HG03025 (cell line): ENCODE measurements around the gene CSTB.
"Not testable (repeated sequence)": the region's sequence is repeated elsewhere in the genome, so short reads cannot be mapped to it uniquely, and the experiment has no call there.

Experiments used
- ATAC-seq: cut with Tn5 transposase; IDR thresholded peaks from one replicate; pipeline ENCODE4 v1.9.1; 2021; ENCODE audit warnings: mild to moderate bottlenecking, moderate library complexity; ENCODE audit not compliant: unreplicated experiment, low FRiP score

The CSTB gene

GRCh38 chr21:43775795-43776430 is at the start of gene CSTB:
TSS of gene CSTB (minus strand) at chr21:43776308. CDS start at chr21:43776269, 39 bp downstream.
- ATAC-seq, result peak; percentile 62

GRCh38 chr21:43825242-43825935 is 49.3 kb upstream of the CSTB start:
- ATAC-seq, result no peak

GRCh38 chr21:43824333-43825241 is 48.5 kb upstream of the CSTB start:
- ATAC-seq, result no peak

GRCh38 chr21:43822741-43823140 is 46.6 kb upstream of the CSTB start:
- ATAC-seq, result not testable (repeated sequence)

- ATAC-seq, result not testable (repeated sequence)
Measured at GRCh38 chr21:43822166-43822565, 46.1 kb upstream of the CSTB start.

- no peak for ATAC-seq
Measured at GRCh38 chr21:43820466-43820865, 44.4 kb upstream of the CSTB start.

- no peak for ATAC-seq
Measured at GRCh38 chr21:43819511-43820405, 43.6 kb upstream of the CSTB start.

- no peak for ATAC-seq
Measured at GRCh38 chr21:43818685-43819084, 42.6 kb upstream of the CSTB start.

- ATAC-seq, result no peak
Measured at GRCh38 chr21:43817157-43818086, 41.3 kb upstream of the CSTB start.

GRCh38 chr21:43816611-43817071 is 40.5 kb upstream of the CSTB start:
- no peak for ATAC-seq

GRCh38 chr21:43815991-43816390 is 39.9 kb upstream of the CSTB start:
- ATAC-seq, result no peak

GRCh38 chr21:43815107-43815613 is 39.1 kb upstream of the CSTB start:
- ATAC-seq, result no peak

- no peak for ATAC-seq
Measured at GRCh38 chr21:43814215-43815106, 38.4 kb upstream of the CSTB start.

GRCh38 chr21:43813656-43813980 is 37.5 kb upstream of the CSTB start:
- ATAC-seq, result no peak

- ATAC-seq, result no peak
Measured at GRCh38 chr21:43812957-43813655, 37.0 kb upstream of the CSTB start.

GRCh38 chr21:43812139-43812821 is 36.2 kb upstream of the CSTB start:
- ATAC-seq, result no peak
